Caco-2 (cell line): Measurements from ENCODE around the gene KLF3. TPM values are rescaled to one million over a fixed set of nuclear protein-coding genes. Genes with fewer than 3 reads are reported as not detected.

Source experiments
- BruUV-seq: library from RNA; stranded (reverse); fragments of 400-500 nt; replicated peaks from 2 replicates; lab custom pipeline; 2021; lab: Mats Ljungman, UMichigan
- CTCF ChIA-PET: fragments of 300-600 bp; sonication (Branson Sonifier 250); formaldehyde crosslinking; loops from one replicate; lab custom pipeline; 2022; ENCODE audit warnings: antibody characterized with exemption; lab: Charles Lee
- POLR2A ChIA-PET: fragments of 300-600 bp; sonication (Branson Sonifier 250); formaldehyde crosslinking; loops from one replicate; lab custom pipeline; 2022; ENCODE audit warnings: antibody characterized with exemption; lab: Charles Lee
- DNase-seq, 2 experiments: peaks; one replicate each; pipeline versions ENCODE4 v3.0.0 to v3.0.0-alpha.2; 2020 to 2022
- H3K27me3 ChIP-seq: replicated peaks from 2 replicates; pipeline ENCODE4 v1.6.0; 2011; ENCODE audit warnings: low read length; ENCODE audit not compliant: control insufficient read depth, insufficient read depth
- H3K36me3 ChIP-seq: 2 replicates; pipeline ENCODE4 v1.5.1; 2011; ENCODE audit warnings: low read length; ENCODE audit not compliant: control insufficient read depth, insufficient read depth
- H3K4me1 ChIP-seq: fragments of 250-450 bp; sonication (Bioruptor Pico); 2 replicates; pipeline ENCODE4 v1.5.1; 2020; ENCODE audit warnings: mild to moderate bottlenecking
- H3K4me3 ChIP-seq: 2 replicates; pipeline ENCODE4 v1.5.1; 2011; ENCODE audit warnings: low read depth, mild to moderate bottlenecking, control low read depth, low read length
- H3K9me3 ChIP-seq: fragments of 250-450 bp; sonication (Bioruptor Pico); 2 replicates; pipeline ENCODE4 v1.5.1; 2020; ENCODE audit warnings: mild to moderate bottlenecking, moderate library complexity
- H3K27ac Mint-ChIP-seq: one replicate; pipeline ENCODE4 v1.8.0; 2022; ENCODE audit warnings: mixed read lengths; ENCODE audit not compliant: unreplicated experiment
- H3K27me3 Mint-ChIP-seq: one replicate; pipeline ENCODE4 v1.8.0; 2022; ENCODE audit warnings: mixed read lengths; ENCODE audit not compliant: insufficient read depth, unreplicated experiment
- H3K36me3 Mint-ChIP-seq: one replicate; pipeline ENCODE4 v1.8.0; 2022; ENCODE audit warnings: mild to moderate bottlenecking, mixed read lengths; ENCODE audit not compliant: insufficient read depth, unreplicated experiment
- H3K4me1 Mint-ChIP-seq: one replicate; pipeline ENCODE4 v1.8.0; 2022; ENCODE audit warnings: low read depth, mixed read lengths; ENCODE audit not compliant: unreplicated experiment
- H3K4me3 Mint-ChIP-seq: one replicate; pipeline ENCODE4 v1.8.0; 2022; ENCODE audit warnings: mild to moderate bottlenecking, moderate library complexity, mixed read lengths; ENCODE audit not compliant: unreplicated experiment
- H3K9me3 Mint-ChIP-seq: one replicate; pipeline ENCODE4 v1.8.0; 2022; ENCODE audit warnings: mixed read lengths; ENCODE audit not compliant: unreplicated experiment
- CTCF ChIP-seq, 2 experiments: fragments of 200-600 bp in 1 of 2; IDR thresholded peaks; 1 replicate in 1 of 2; 2 replicates in 1 of 2; pipeline versions ENCODE4 v1.5.1 to v1.8.0; 2011 to 2022; ENCODE audit warnings: antibody characterized with exemption in 1 of 2, control low read depth in 1 of 2, inconsistent platforms in 1 of 2, low read depth in 1 of 2, low read length in 1 of 2, mild to moderate bottlenecking in 1 of 2, moderate library complexity in 1 of 2; ENCODE audit not compliant: insufficient read depth in 1 of 2, severe bottlenecking in 1 of 2, unreplicated experiment in 1 of 2
- intact Hi-C: fragments of 100-400 bp; cut with micrococcal nuclease; formaldehyde crosslinking; loops from one replicate; pipeline ENCODE4 v1.10.0; 2022; ENCODE audit not compliant: unreplicated experiment
- total RNA-seq: library from RNA; stranded (reverse); gene quantifications from 2 replicates; pipeline ENCODE4 v1.2.3, GENCODE V29; 2022

The KLF3 gene
- total RNA-seq, 1 experiment from 2014 or later, result 34.8 TPM

GRCh38 chr4:38740303-38740702 lies 76.3 kb downstream of the KLF3 start:
- ChIA-PET POLR2A (no interaction called here), CTCF (no interaction called here)
- no peak for TF ChIP-seq CTCF (IDR thresholded peaks at IDR 0.05; ENCODE audit: insufficient read depth in 1 of 2, low read depth in 1 of 2, low read length in 1 of 2, severe bottlenecking in 1 of 2, unreplicated experiment in 1 of 2)
- no peaks in the 10 kb centered on the region for H3K27me3 Mint-ChIP-seq
- no peak overlapping the region for H3K4me3 Mint-ChIP-seq
- H3K4me1 ChIP-seq, result no peaks in the 10 kb centered on the region
- DNase-seq, result no peak
- H3K4me1 Mint-ChIP-seq, result no peaks in the 10 kb centered on the region
- no peaks in the 10 kb centered on the region for H3K9me3 ChIP-seq
- BruUV-seq, result no TSS peak
- no peaks in the 10 kb centered on the region for H3K36me3 Mint-ChIP-seq
- no peaks in the 10 kb centered on the region for H3K36me3 ChIP-seq
- intact Hi-C loops, result no loop called here
- no peak overlapping the region for H3K4me3 ChIP-seq
- H3K27ac Mint-ChIP-seq, result no peak overlapping the region
- no peaks in the 10 kb centered on the region for H3K27me3 ChIP-seq
- H3K9me3 Mint-ChIP-seq, result no peaks in the 10 kb centered on the region

- intact Hi-C loops, result no loop called here
- no peaks in the 10 kb centered on the region for H3K27me3 ChIP-seq
- H3K9me3 Mint-ChIP-seq, result peaks cover 20% of the 10 kb centered on the region
- no peak for TF ChIP-seq CTCF (IDR thresholded peaks at IDR 0.05; ENCODE audit: insufficient read depth in 1 of 2, low read depth in 1 of 2, low read length in 1 of 2, severe bottlenecking in 1 of 2, unreplicated experiment in 1 of 2)
- POLR2A ChIA-PET, result no interaction called here
- H3K36me3 Mint-ChIP-seq, result no peaks in the 10 kb centered on the region
- H3K27ac Mint-ChIP-seq, result no peak overlapping the region
- no peaks in the 10 kb centered on the region for H3K4me1 ChIP-seq
- no peaks in the 10 kb centered on the region for H3K4me1 Mint-ChIP-seq
- H3K4me3 ChIP-seq, result no peak overlapping the region
- H3K27me3 Mint-ChIP-seq, result no peaks in the 10 kb centered on the region
- H3K36me3 ChIP-seq, result no peaks in the 10 kb centered on the region
- no TSS peak for BruUV-seq
- no peak for DNase-seq
- CTCF ChIA-PET, result no interaction called here
- no peak overlapping the region for H3K4me3 Mint-ChIP-seq
- H3K9me3 ChIP-seq, result 0 out of 2 replicates have a peak, but pooled peaks cover 3% of the 10 kb centered on the region
These were observed 79.9 kb downstream of the KLF3 start for GRCh38 chr4:38743866-38744265.

- Histone ChIP-seq H3K4me1 (no peaks in the 10 kb centered on the region), H3K36me3 (no peaks in the 10 kb centered on the region), H3K4me3 (no peak overlapping the region), H3K9me3 (0 out of 2 replicates have a peak, but pooled peaks cover 3% of the 10 kb centered on the region), H3K27me3 (no peaks in the 10 kb centered on the region)
- no peak overlapping the region for H3K27ac Mint-ChIP-seq
- H3K4me3 Mint-ChIP-seq, result no peak overlapping the region
- no peaks in the 10 kb centered on the region for H3K4me1 Mint-ChIP-seq
- POLR2A ChIA-PET, result no interaction called here
- H3K9me3 Mint-ChIP-seq, result peaks cover 22% of the 10 kb centered on the region
- intact Hi-C loops, result no loop called here
- no TSS peak for BruUV-seq
- CTCF ChIA-PET, result interaction anchor here (0.6 kb wide), 1 partner anchor 426 kb away, joined by 3 read pairs; no protein-coding TSS in a partner anchor
- H3K36me3 Mint-ChIP-seq, result no peaks in the 10 kb centered on the region
- no peak for TF ChIP-seq CTCF (IDR thresholded peaks at IDR 0.05; ENCODE audit: insufficient read depth in 1 of 2, low read depth in 1 of 2, low read length in 1 of 2, severe bottlenecking in 1 of 2, unreplicated experiment in 1 of 2)
- DNase-seq, result no peak
- no peaks in the 10 kb centered on the region for H3K27me3 Mint-ChIP-seq
These were observed 81.9 kb downstream of the KLF3 start for GRCh38 chr4:38745881-38746280.
